Measurements from ENCODE around the gene PCNX2.

GRCh38 chr1:233255145-233255544 is 40.4 kb downstream of the PCNX2 start:
- TF ChIP-seq POLR2AphosphoS5 (IDR thresholded peaks at IDR 0.05): no peak
- TF ChIP-seq CTCF (IDR thresholded peaks at IDR 0.05): no peak
- TF ChIP-seq POLR2A (IDR thresholded peaks at IDR 0.05): no peak
- no peak for TF ChIP-seq EP300 (IDR thresholded peaks at IDR 0.05)
